HepG2 (cell line): ENCODE results near the gene AHNAK. TPM values are rescaled to one million over a fixed set of nuclear protein-coding genes. Genes with fewer than 3 reads are reported as not detected.

ENCODE experiments used
- ATAC-seq: fragments of 200-7000 bp; cut with Tn5 transposase; 3 replicates; pipeline ENCODE4 v1.9.1; 2020; ENCODE audit warnings: mild to moderate bottlenecking, moderate library complexity
- BruUV-seq: library from RNA; stranded (reverse); fragments of 400-500 nt; replicated peaks from 2 replicates; lab custom pipeline; 2021; lab: Mats Ljungman, UMichigan
- CTCF ChIA-PET: fragments of 300-600 bp; formaldehyde crosslinking; extraction: SDS; loops from one replicate; lab custom pipeline; 2021; ENCODE audit warnings: low total read pairs, inconsistent platforms, low intra/inter-chr PET ratio; lab: Yijun Ruan, JAX
- POLR2A ChIA-PET: fragments of 350-600 bp; sonication (Branson Sonifier 250); formaldehyde crosslinking; loops from one replicate; lab custom pipeline; 2020; ENCODE audit warnings: antibody characterized with exemption, inconsistent platforms; lab: Yijun Ruan, JAX
- DNase-seq: peaks from one replicate; pipeline ENCODE4 v3.0.0-alpha.2; 2015; ENCODE audit warnings: low spot score
- FAIRE-seq: peaks from 3 replicates; lab custom pipeline; 2011; peaks lifted over from hg19 to GRCh38; lab: Jason Lieb, UNC
- H2AFZ ChIP-seq: one replicate; pipeline ENCODE4 v1.6.1; 2011; ENCODE audit warnings: low read length, inconsistent platforms
- H3K27ac ChIP-seq: fragments of 300-600 bp; 3 replicates; pipeline ENCODE4 v1.8.0; 2011; ENCODE audit warnings: mixed run types, mild to moderate bottlenecking, mixed read lengths, low read length, inconsistent platforms; ENCODE audit not compliant: insufficient read depth; ENCODE audit errors: extremely low read length
- H3K27me3 ChIP-seq, 2 experiments: fragments of 200-600 bp in 1 of 2; 2 replicates in 1 of 2; 3 replicates in 1 of 2; pipeline versions ENCODE4 v1.6.0 to v1.8.0; 2011; ENCODE audit warnings: low read length in 2 of 2, mild to moderate bottlenecking in 2 of 2, moderate library complexity in 2 of 2, inconsistent platforms in 1 of 2; ENCODE audit not compliant: insufficient read depth in 2 of 2, control insufficient read depth in 1 of 2
- H3K36me3 ChIP-seq, 2 experiments: fragments of 200-600 bp in 1 of 2; replicated peaks in 1 of 2; 2 replicates in 1 of 2; 3 replicates in 1 of 2; pipeline versions ENCODE4 v1.5.1 to v1.8.0; 2011; ENCODE audit warnings: low read length in 2 of 2, inconsistent platforms in 1 of 2; ENCODE audit not compliant: insufficient read depth in 2 of 2, control insufficient read depth in 1 of 2
- H3K4me1 ChIP-seq: 2 replicates; pipeline ENCODE4 v1.5.1; 2012; ENCODE audit warnings: low read length, inconsistent platforms; ENCODE audit not compliant: insufficient read depth
- H3K4me2 ChIP-seq: 2 replicates; pipeline ENCODE4 v1.6.0; 2011; ENCODE audit warnings: low read depth, low read length, inconsistent platforms
- H3K4me3 ChIP-seq, 3 experiments: fragments of 200-600 bp in 1 of 3; sonication (generic), shearing (Covaris generic) in 1 of 3; replicated peaks in 1 of 3; 2 replicates each; pipeline ENCODE4 v1.5.1; 2011 to 2016; ENCODE audit warnings: low read length in 3 of 3, inconsistent platforms in 2 of 3, low read depth in 2 of 3, mild to moderate bottlenecking in 2 of 3, control low read depth in 1 of 3, mixed read lengths in 1 of 3; ENCODE audit not compliant: insufficient read depth in 1 of 3
- H3K79me2 ChIP-seq: one replicate; pipeline ENCODE4 v1.6.1; 2011; ENCODE audit warnings: low read length, inconsistent platforms; ENCODE audit not compliant: insufficient read depth
- H3K9ac ChIP-seq: 2 replicates; pipeline ENCODE4 v1.6.0; 2011; ENCODE audit warnings: mild to moderate bottlenecking, low read depth, low read length, inconsistent platforms; ENCODE audit not compliant: insufficient read depth
- H3K9me3 ChIP-seq: 2 replicates; pipeline ENCODE4 v1.5.1; 2012; ENCODE audit warnings: mild to moderate bottlenecking, low read length
- H4K20me1 ChIP-seq: 2 replicates; pipeline ENCODE4 v1.6.0; 2011; ENCODE audit warnings: inconsistent platforms, mild to moderate bottlenecking, low read length, moderate library complexity; ENCODE audit not compliant: insufficient read depth
- HOXA9 ChIP-seq: sonication (generic); formaldehyde crosslinking; IDR thresholded peaks from 2 replicates; pipeline ENCODE4 v1.8.1; 2022; ENCODE audit warnings: missing genetic modification reagents, mild to moderate bottlenecking, moderate library complexity, borderline replicate concordance
- KIAA2018 ChIP-seq: sonication (generic); formaldehyde crosslinking; IDR thresholded peaks from 2 replicates; pipeline ENCODE4 v1.5.0; 2020; ENCODE audit warnings: mild to moderate bottlenecking, missing genetic modification reagents, borderline replicate concordance
- LRRFIP1 ChIP-seq: sonication (generic); formaldehyde crosslinking; conservative IDR thresholded peaks from 2 replicates; pipeline ENCODE4 v1.4.0; 2020; ENCODE audit warnings: missing genetic modification reagents
- RXRB ChIP-seq: IDR thresholded peaks from 2 replicates; pipeline ENCODE4 v1.6.1; 2016; ENCODE audit warnings: borderline replicate concordance, missing genetic modification reagents, missing compliant biosample characterization
- SMAD3 ChIP-seq: sonication (generic); formaldehyde crosslinking; IDR thresholded peaks from 2 replicates; pipeline ENCODE4 v1.4.0; 2020; ENCODE audit warnings: missing genetic modification reagents
- SP2 ChIP-seq: sonication (generic); formaldehyde crosslinking; IDR thresholded peaks from 2 replicates; pipeline ENCODE4 v1.5.1; 2020; ENCODE audit warnings: mild to moderate bottlenecking, missing genetic modification reagents
- TGIF2 ChIP-seq: IDR thresholded peaks from 2 replicates; pipeline ENCODE4 v1.6.1; 2016; ENCODE audit warnings: control low read depth, missing compliant biosample characterization
- ZNF30 ChIP-seq: sonication (generic); formaldehyde crosslinking; IDR thresholded peaks from 2 replicates; pipeline ENCODE4 v1.5.0; 2020; ENCODE audit warnings: mild to moderate bottlenecking, missing genetic modification reagents
- ZNF546 ChIP-seq: sonication (generic); formaldehyde crosslinking; conservative IDR thresholded peaks from 2 replicates; pipeline ENCODE4 v1.8.1; 2023; ENCODE audit warnings: mild to moderate bottlenecking, missing genetic modification reagents
- ZNF710 ChIP-seq: sonication (generic); formaldehyde crosslinking; IDR thresholded peaks from 2 replicates; pipeline ENCODE4 v1.5.0; 2020; ENCODE audit warnings: mild to moderate bottlenecking, missing genetic modification reagents, borderline replicate concordance
- ZSCAN31 ChIP-seq: sonication (generic); formaldehyde crosslinking; IDR thresholded peaks from 2 replicates; pipeline ENCODE4 v1.5.0; 2020; ENCODE audit warnings: low read depth, mild to moderate bottlenecking, missing genetic modification reagents
- WGBS: methylation state at CpG from one replicate; pipeline ENCODE4 v1.1.6; 2017; ENCODE audit warnings: low lambda C conversion rate; 5-methylcytosine and 5-hydroxymethylcytosine counted together
- in situ Hi-C: cut with HindIII; loops from 2 replicates; pipeline ENCODE4 v1.10.0; 2017; ENCODE audit warnings: low pct_unique_long_range_greater_than_20kb; ENCODE audit not compliant: extremely low pct_ligation_motif_present
- intact Hi-C: fragments of 100-400 bp; cut with micrococcal nuclease; formaldehyde crosslinking; loops from one replicate; pipeline ENCODE4 v1.10.0; 2022; ENCODE audit not compliant: unreplicated experiment
- polyA plus RNA-seq, 8 experiments: library from polyadenylated mRNA; depleted of rRNA in 3 of 8; stranded (reverse) in 7 of 8; unstranded in 1 of 8; fragments of >200 nt; fragmentation: Illumina TruSeq in 4 of 8; extraction: Trizol in 4 of 8; gene quantifications; 2 replicates each; pipeline versions ENCODE4 v1.2.1 to v1.2.3, GENCODE V29; 2011 to 2016; ENCODE audit warnings: low read depth in 4 of 8, missing spikeins in 1 of 8, mixed read lengths in 1 of 8; ENCODE audit not compliant: insufficient read depth in 1 of 8
- total RNA-seq, 5 experiments: library from RNA; depleted of rRNA; stranded (reverse); fragments of >200 nt; fragmentation: Illumina TruSeq; extraction: Trizol; gene quantifications; 2 replicates each; pipeline ENCODE4 v1.2.3, GENCODE V29; 2016; ENCODE audit warnings: low read depth in 1 of 5

Gene AHNAK
- total and polyA plus RNA-seq, 2 of the 13 experiments (the other 11 are each of a cell fraction or from before 2014, with no cell fraction given): 23.4 to 25.0 TPM

- Histone ChIP-seq H3K36me3 (no peaks in the 10 kb centered on the region), H3K27ac (no peak overlapping the region), H4K20me1 (no peaks in the 10 kb centered on the region), H3K9me3 (no peaks in the 10 kb centered on the region), H3K27me3 (peaks cover 3 to 14% of the 10 kb centered on the region in 2 experiments; a peak in 3 of 5 replicates), H3K9ac (no peak overlapping the region), H3K4me2 (no peak overlapping the region), H3K79me2 (no peaks in the 10 kb centered on the region), H2AFZ (no peak overlapping the region), H3K4me1 (peaks cover 2% of the 10 kb centered on the region), H3K4me3 (no peak overlapping the region)
- in situ Hi-C loops: no loop called here
- WGBS: 71% methylated on average over 8 of the region's 8 CpGs
- DNase-seq (no peak), FAIRE-seq (no peak), ATAC-seq (no peak)
- CTCF ChIA-PET: no interaction called here
- no TSS peak for BruUV-seq
- intact Hi-C loops: no loop called here
- POLR2A ChIA-PET: no interaction called here
- TF ChIP-seq RXRB (no peak), ZNF30 (CRISPR knock-in tag) (no peak), SP2 (CRISPR knock-in tag) (no peak), ZNF546 (no peak), LRRFIP1 (no peak), ZSCAN31 (no peak), HOXA9 (CRISPR knock-in tag) (no peak), ZNF710 (CRISPR knock-in tag) (no peak), SMAD3 (CRISPR knock-in tag) (no peak), KIAA2018 (CRISPR knock-in tag) (no peak), TGIF2 (CRISPR knock-in tag) (no peak)
Observed at GRCh38 chr11:62451241-62451621, 95.4 kb downstream of the AHNAK start.
